ENCODE results near the gene OR5T1. TPM values are rescaled to one million over a fixed set of nuclear protein-coding genes. Genes with fewer than 3 reads are reported as not detected.

The OR5T1 gene
- not detected for total RNA-seq
- long read RNA-seq, result 0 reads

DNA sequence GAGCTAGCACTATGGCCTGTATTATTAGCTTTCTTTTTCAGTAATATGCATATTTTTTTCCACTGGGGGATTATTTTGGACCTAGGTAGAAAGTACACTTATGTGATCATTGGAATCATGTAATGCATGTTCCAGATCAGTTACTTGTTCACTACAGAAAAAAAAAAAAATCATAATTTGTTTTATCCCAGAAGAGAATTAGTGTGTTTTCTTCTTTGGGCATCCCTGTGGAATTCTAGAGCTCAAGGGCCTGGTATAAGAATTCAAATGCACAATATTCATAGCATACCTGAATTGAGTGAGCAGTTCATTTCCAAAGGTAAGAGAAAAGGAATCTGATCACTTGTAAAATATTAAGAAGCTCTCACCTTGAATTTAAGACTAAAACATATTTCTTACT is at the start of gene OR5T1:
OR5T1 (plus strand) TSS at position 301 of the 400 bp plus-strand sequence. CDS start 1,485 bp downstream, outside the sequence.
- no peak for ATAC-seq

GRCh38 chr11:56234155-56234554 is 39.8 kb upstream of the OR5T1 start, which contains the start of gene OR5T2:
TSS of gene OR5T2 (minus strand) at chr11:56234255. CDS start at chr11:56233062, 1,193 bp downstream.
- Histone ChIP-seq H3K4me3 (no peak within 1 kb of the TSS), H3K36me3 (no peaks in the 10 kb centered on the region), H3K27ac (no peak within 1 kb of the TSS), H3K4me1 (no peaks in the 10 kb centered on the region), H3K27me3 (no peaks in the 10 kb centered on the region), H3K9me3 (no peaks in the 10 kb centered on the region)
- ATAC-seq, result no peak
- WGBS (ENCODE audit: insufficient coverage, low coverage, low lambda C conversion rate, missing lambda C conversion rate), result 23% methylated on average over 1 of the region's 1 CpG
- TF ChIP-seq, protein P1, sequence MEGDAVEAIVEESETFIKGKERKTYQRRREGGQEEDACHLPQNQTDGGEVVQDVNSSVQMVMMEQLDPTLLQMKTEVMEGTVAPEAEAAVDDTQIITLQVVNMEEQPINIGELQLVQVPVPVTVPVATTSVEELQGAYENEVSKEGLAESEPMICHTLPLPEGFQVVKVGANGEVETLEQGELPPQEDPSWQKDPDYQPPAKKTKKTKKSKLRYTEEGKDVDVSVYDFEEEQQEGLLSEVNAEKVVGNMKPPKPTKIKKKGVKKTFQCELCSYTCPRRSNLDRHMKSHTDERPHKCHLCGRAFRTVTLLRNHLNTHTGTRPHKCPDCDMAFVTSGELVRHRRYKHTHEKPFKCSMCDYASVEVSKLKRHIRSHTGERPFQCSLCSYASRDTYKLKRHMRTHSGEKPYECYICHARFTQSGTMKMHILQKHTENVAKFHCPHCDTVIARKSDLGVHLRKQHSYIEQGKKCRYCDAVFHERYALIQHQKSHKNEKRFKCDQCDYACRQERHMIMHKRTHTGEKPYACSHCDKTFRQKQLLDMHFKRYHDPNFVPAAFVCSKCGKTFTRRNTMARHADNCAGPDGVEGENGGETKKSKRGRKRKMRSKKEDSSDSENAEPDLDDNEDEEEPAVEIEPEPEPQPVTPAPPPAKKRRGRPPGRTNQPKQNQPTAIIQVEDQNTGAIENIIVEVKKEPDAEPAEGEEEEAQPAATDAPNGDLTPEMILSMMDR (IDR thresholded peaks at IDR 0.05), result no peak
- no peak for TF ChIP-seq POLR2A (IDR thresholded peaks at IDR 0.05)
- DNase-seq, result no peak
- intact Hi-C loops (cut with DNase I), result no loop called here

More for the DNA sequence above, at the start of gene OR5T1:
- H3K4me3 ChIP-seq, result no peak within 1 kb of the TSS
- TF ChIP-seq POLR2A (IDR thresholded peaks at IDR 0.05), result no peak
- intact Hi-C loops (cut with DNase I), result no loop called here
- no peaks in the 10 kb centered on the region for H3K36me3 ChIP-seq
- H3K27ac ChIP-seq, result no peak within 1 kb of the TSS
- H3K27me3 ChIP-seq, result no peaks in the 10 kb centered on the region
- no peaks in the 10 kb centered on the region for H3K9me3 ChIP-seq
- H3K4me1 ChIP-seq, result no peaks in the 10 kb centered on the region
- no peak for DNase-seq

DNA sequence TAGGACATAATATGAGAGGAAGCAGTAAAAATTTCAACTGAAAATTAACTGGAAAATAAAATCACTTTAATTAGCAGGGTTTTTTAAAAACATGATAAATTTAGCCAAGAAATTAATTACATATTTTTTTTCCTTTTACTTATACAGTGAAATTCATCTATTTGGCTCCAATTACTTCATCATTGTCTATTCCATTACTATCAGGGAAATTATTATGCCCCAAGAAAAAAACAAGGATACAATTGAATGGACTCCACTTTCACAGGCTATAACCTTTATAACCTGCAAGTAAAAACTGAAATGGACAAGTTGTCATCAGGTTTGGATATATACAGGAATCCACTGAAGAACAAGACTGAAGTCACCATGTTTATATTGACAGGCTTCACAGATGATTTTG is 22.0 kb upstream of the OR5T1 start, which contains the start of gene OR5T3:
OR5T3 (plus strand) TSS at position 301 of the 400 bp plus-strand sequence; CDS start at position 301, 0 bp downstream.
- no peaks in the 10 kb centered on the region for H3K27me3 ChIP-seq
- H3K4me1 ChIP-seq, result no peaks in the 10 kb centered on the region
- ATAC-seq (no peak), DNase-seq (no peak)
- H3K27ac ChIP-seq, result no peak within 1 kb of the TSS
- TF ChIP-seq, protein P1 (IDR thresholded peaks at IDR 0.05), result no peak
- no peak for TF ChIP-seq POLR2A (IDR thresholded peaks at IDR 0.05)
- H3K9me3 ChIP-seq, result no peaks in the 10 kb centered on the region
- intact Hi-C loops (cut with DNase I), result no loop called here
- no peak within 1 kb of the TSS for H3K4me3 ChIP-seq
- no peaks in the 10 kb centered on the region for H3K36me3 ChIP-seq

DNA sequence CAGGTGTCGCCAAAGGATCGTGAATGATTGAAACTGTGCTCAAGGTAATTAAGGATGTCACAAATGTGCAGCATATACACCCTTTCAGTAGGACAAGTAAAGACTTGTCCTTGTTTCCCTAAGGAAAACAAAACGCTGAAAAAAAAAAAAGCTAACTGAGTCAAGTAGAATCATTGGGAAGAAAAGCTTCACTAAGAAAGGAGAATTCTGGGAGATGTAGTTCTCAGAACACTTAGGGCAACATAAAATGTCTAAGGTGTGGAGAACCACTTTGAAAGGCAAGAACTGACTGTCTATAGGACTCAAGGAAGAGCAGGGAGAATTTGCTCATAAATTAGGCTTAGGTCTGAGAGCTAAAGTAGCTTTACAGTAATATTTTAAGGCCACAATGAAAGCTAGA is 2.9 kb upstream of the OR5T1 start:
- H3K4me3 ChIP-seq, result no peak overlapping the region
- WGBS (ENCODE audit: insufficient coverage, low coverage, low lambda C conversion rate, missing lambda C conversion rate), result 44% methylated on average over 3 of the region's 3 CpGs
- no peaks in the 10 kb centered on the region for H3K27me3 ChIP-seq
- H3K27ac ChIP-seq, result no peak overlapping the region
- intact Hi-C loops (cut with DNase I), result no loop called here
- ATAC-seq (no peak), DNase-seq (no peak)
- no peak for TF ChIP-seq POLR2A (IDR thresholded peaks at IDR 0.05)
- no peaks in the 10 kb centered on the region for H3K36me3 ChIP-seq
- no peaks in the 10 kb centered on the region for H3K4me1 ChIP-seq
- H3K9me3 ChIP-seq, result no peaks in the 10 kb centered on the region

GRCh38 chr11:56292154-56292553 is 18.2 kb downstream of the OR5T1 start, which contains the start of gene OR8H1:
TSS of gene OR8H1 (minus strand) at chr11:56292254. CDS start at chr11:56291062, 1,192 bp downstream.
- WGBS (ENCODE audit: insufficient coverage, low coverage, low lambda C conversion rate, missing lambda C conversion rate), result 21% methylated on average over 2 of the region's 2 CpGs
- H3K36me3 ChIP-seq, result no peaks in the 10 kb centered on the region

More at GRCh38 chr11:56292154-56292553, 18.2 kb downstream of the OR5T1 start, which contains the start of gene OR8H1:
- H3K4me1 ChIP-seq, result no peaks in the 10 kb centered on the region
- H3K4me3 ChIP-seq, result no peak within 1 kb of the TSS
- no peaks in the 10 kb centered on the region for H3K27me3 ChIP-seq
- H3K9me3 ChIP-seq, result no peaks in the 10 kb centered on the region
- H3K27ac ChIP-seq, result no peak within 1 kb of the TSS
- DNase-seq, result no peak
- ATAC-seq, result no peak
- TF ChIP-seq POLR2A (IDR thresholded peaks at IDR 0.05), result no peak
- TF ChIP-seq, protein P1 (IDR thresholded peaks at IDR 0.05), result no peak
- intact Hi-C loops (cut with DNase I), result no loop called here

Measured in right lobe of liver (tissue), 6 donors.